ENCODE data around the gene ETNK2. TPM values are rescaled to one million over a fixed set of nuclear protein-coding genes. Genes with fewer than 3 reads are reported as not detected.

The ETNK2 gene
- total and polyA plus RNA-seq, 5 donors, result 4.5 to 7.2 (median 5.4) TPM

GRCh38 chr1:204087181-204087892 is 64.5 kb downstream of the ETNK2 start:
- peak in 1 of 3 donors; percentile 36 for DNase-seq
- WGBS, result 82% methylated on average over 8 of the region's 8 CpGs
- H3K4me3 ChIP-seq (ENCODE audit: low read length), result no peak overlapping the region

GRCh38 chr1:204085876-204086275 is 66.0 kb downstream of the ETNK2 start:
- no peak for ATAC-seq
- WGBS, result 68% methylated on average over 7 of the region's 7 CpGs
- no peaks in the 10 kb centered on the region for H3K27me3 ChIP-seq (ENCODE audit: control insufficient read depth, insufficient read depth)
- H3K4me1 ChIP-seq (ENCODE audit: control insufficient read depth, insufficient read depth, low read length), result peaks cover 32% of the 10 kb centered on the region
- intact Hi-C loops (cut with DNase I), result no loop called here
- no peak overlapping the region for H3K4me3 ChIP-seq (ENCODE audit: low read length)
- no peaks in the 10 kb centered on the region for H3K9me3 ChIP-seq (ENCODE audit: control insufficient read depth, low read length)
- peak in 1 of 3 donors; percentile 35 for DNase-seq
- no peak overlapping the region for H3K27ac ChIP-seq (ENCODE audit: low read length)

More at GRCh38 chr1:204087181-204087892, 64.5 kb downstream of the ETNK2 start:
- ATAC-seq, result no peak
- no peaks in the 10 kb centered on the region for H3K27me3 ChIP-seq (ENCODE audit: control insufficient read depth, insufficient read depth)
- no peak overlapping the region for H3K27ac ChIP-seq (ENCODE audit: low read length)
- intact Hi-C loops (cut with DNase I), result no loop called here
- H3K9me3 ChIP-seq (ENCODE audit: control insufficient read depth, low read length), result no peaks in the 10 kb centered on the region
- peaks cover 32% of the 10 kb centered on the region for H3K4me1 ChIP-seq (ENCODE audit: control insufficient read depth, insufficient read depth, low read length)

- peak overlapping the region; percentile 66 for H3K27ac ChIP-seq (ENCODE audit: low read length)
- no peaks in the 10 kb centered on the region for H3K27me3 ChIP-seq (ENCODE audit: control insufficient read depth, insufficient read depth)
- H3K9me3 ChIP-seq (ENCODE audit: control insufficient read depth, low read length), result no peaks in the 10 kb centered on the region
- no peak for ATAC-seq
- H3K4me1 ChIP-seq (ENCODE audit: control insufficient read depth, insufficient read depth, low read length), result peaks cover 36% of the 10 kb centered on the region
- 71% methylated on average over 4 of the region's 4 CpGs for WGBS
- no peak overlapping the region for H3K4me3 ChIP-seq (ENCODE audit: low read length)
- intact Hi-C loops (cut with DNase I), result no loop called here
- peak in 1 of 3 donors; percentile 46 for DNase-seq
These were observed 67.5 kb downstream of the ETNK2 start for GRCh38 chr1:204084247-204084772.

GRCh38 chr1:204083491-204083890 is 68.4 kb downstream of the ETNK2 start:
- H3K4me1 ChIP-seq (ENCODE audit: control insufficient read depth, insufficient read depth, low read length), result peaks cover 29% of the 10 kb centered on the region
- 94% methylated on average over 7 of the region's 7 CpGs for WGBS
- H3K27ac ChIP-seq (ENCODE audit: low read length), result no peak overlapping the region
- H3K4me3 ChIP-seq (ENCODE audit: low read length), result no peak overlapping the region
- intact Hi-C loops (cut with DNase I), result no loop called here
- no peaks in the 10 kb centered on the region for H3K27me3 ChIP-seq (ENCODE audit: control insufficient read depth, insufficient read depth)
- H3K9me3 ChIP-seq (ENCODE audit: control insufficient read depth, low read length), result no peaks in the 10 kb centered on the region
- DNase-seq (no peak), ATAC-seq (no peak)

- WGBS, result 73% methylated on average over 8 of the region's 8 CpGs
- Histone ChIP-seq H3K4me3 (ENCODE audit: low read length) (no peak overlapping the region), H3K27ac (ENCODE audit: low read length) (no peak overlapping the region), H3K9me3 (ENCODE audit: control insufficient read depth, low read length) (no peaks in the 10 kb centered on the region), H3K27me3 (ENCODE audit: control insufficient read depth, insufficient read depth) (no peaks in the 10 kb centered on the region), H3K4me1 (ENCODE audit: control insufficient read depth, insufficient read depth, low read length) (peaks cover 22% of the 10 kb centered on the region)
- intact Hi-C loops (cut with DNase I), result no loop called here
- DNase-seq (no peak), ATAC-seq (no peak)
These were observed 69.9 kb downstream of the ETNK2 start for GRCh38 chr1:204081791-204082513.

GRCh38 chr1:204081164-204081790 is 70.6 kb downstream of the ETNK2 start:
- Histone ChIP-seq H3K4me3 (ENCODE audit: low read length) (no peak overlapping the region), H3K9me3 (ENCODE audit: control insufficient read depth, low read length) (no peaks in the 10 kb centered on the region), H3K27me3 (ENCODE audit: control insufficient read depth, insufficient read depth) (no peaks in the 10 kb centered on the region), H3K27ac (ENCODE audit: low read length) (no peak overlapping the region), H3K4me1 (ENCODE audit: control insufficient read depth, insufficient read depth, low read length) (peaks cover 23% of the 10 kb centered on the region)
- intact Hi-C loops (cut with DNase I), result no loop called here
- WGBS, result 41% methylated on average over 13 of the region's 13 CpGs
- ATAC-seq (no peak), DNase-seq (peak in 1 of 3 donors; percentile 62)

Other genes with a start within 250 kb of the ETNK2 start
- 10 to 100 TPM; 11.4 to 17.9 (median 12.6) TPM for gene SOX13, start 78.9 kb downstream of the ETNK2 start, total RNA-seq
- gene SOX13, start 78.9 kb downstream of the ETNK2 start, polyA plus RNA-seq, result 9.4 TPM
- gene REN, start 14.3 kb upstream of the ETNK2 start, total RNA-seq, result 1 to 10 TPM in 1 of 4 donors, under 1 TPM in 2, not detected in 1; 0.51 to 2.9 (median 0.89) TPM
- gene REN, start 14.3 kb upstream of the ETNK2 start, polyA plus RNA-seq, result 1.0 TPM
- not detected for gene KISS1, start 44.4 kb upstream of the ETNK2 start, total RNA-seq
- gene KISS1, start 44.4 kb upstream of the ETNK2 start, polyA plus RNA-seq, result not detected
- not detected for gene GOLT1A, start 61.9 kb upstream of the ETNK2 start, total RNA-seq
- not detected for gene GOLT1A, start 61.9 kb upstream of the ETNK2 start, polyA plus RNA-seq
- gene PLEKHA6, start 207.9 kb upstream of the ETNK2 start, total RNA-seq, result 10 to 100 TPM; 17.7 to 55.4 (median 37.7) TPM
- 17.7 TPM for gene PLEKHA6, start 207.9 kb upstream of the ETNK2 start, polyA plus RNA-seq

All from right cardiac atrium (tissue), 5 donors.